Activated CD4-positive, alpha-beta T cell treated with anti-CD3 and anti-CD28 coated beads, Interleukin-2, amount 50 U/mL, for 24 hours (primary cell): Measurements from ENCODE around the gene NAA40.

Experiments used
- DNase-seq, 2 donors: peaks; one replicate each; pipeline ENCODE4 v3.0.0-alpha.2; 2020; ENCODE audit warnings: low read depth in 1 of 2, low spot score in 1 of 2

NAA40 gene

GRCh38 chr11:63938479-63939396, at the start of gene NAA40:
Gene NAA40 (plus strand): TSS chr11:63939002. CDS start chr11:63939097, 95 bp downstream.
- peak; percentile 81 to 89 for DNase-seq

- no peak for DNase-seq
Observed at GRCh38 chr11:63889344-63889743, 49.5 kb upstream of the NAA40 start.

- DNase-seq: no peak
Observed at GRCh38 chr11:63890368-63890767, 48.4 kb upstream of the NAA40 start.

GRCh38 chr11:63892228-63892627, 46.6 kb upstream of the NAA40 start:
- no peak for DNase-seq

GRCh38 chr11:63893355-63893754, 45.4 kb upstream of the NAA40 start:
- no peak for DNase-seq

- no peak for DNase-seq
Observed at GRCh38 chr11:63896071-63896470, 42.7 kb upstream of the NAA40 start.

- DNase-seq: no peak
Observed at GRCh38 chr11:63897459-63898146, 41.2 kb upstream of the NAA40 start.

- DNase-seq: no peak
Observed at GRCh38 chr11:63901660-63902059, 37.1 kb upstream of the NAA40 start.

GRCh38 chr11:63903884-63904283, 34.9 kb upstream of the NAA40 start:
- DNase-seq: no peak

GRCh38 chr11:63904743-63905142, 34.1 kb upstream of the NAA40 start:
- no peak for DNase-seq

- no peak for DNase-seq
Observed at GRCh38 chr11:63905179-63905578, 33.6 kb upstream of the NAA40 start.

- DNase-seq: no peak
Observed at GRCh38 chr11:63906087-63906486, 32.7 kb upstream of the NAA40 start.

GRCh38 chr11:63906585-63906984, 32.2 kb upstream of the NAA40 start:
- DNase-seq: no peak

- DNase-seq: no peak
Observed at GRCh38 chr11:63907063-63907462, 31.7 kb upstream of the NAA40 start.

GRCh38 chr11:63907808-63908530, 30.8 kb upstream of the NAA40 start:
- DNase-seq: no peak

- no peak for DNase-seq
Observed at GRCh38 chr11:63908631-63909401, 30.0 kb upstream of the NAA40 start.

- DNase-seq: no peak
Observed at GRCh38 chr11:63909591-63910506, 29.0 kb upstream of the NAA40 start.

GRCh38 chr11:63910675-63911074, 28.1 kb upstream of the NAA40 start:
- no peak for DNase-seq

GRCh38 chr11:63911440-63911839, 27.4 kb upstream of the NAA40 start:
- DNase-seq: no peak

GRCh38 chr11:63911876-63912275, 26.9 kb upstream of the NAA40 start:
- no peak for DNase-seq
